Right renal cortex interstitium (tissue), 3 donors: ENCODE data around the gene MIS18A. TPM values are rescaled to one million over a fixed set of nuclear protein-coding genes. Genes with fewer than 3 reads are reported as not detected.

Experiments used
- polyA plus RNA-seq, 3 donors: library from polyadenylated mRNA; unstranded; fragments of 120-200 nt; gene quantifications; one replicate each; pipeline ENCODE4 v1.2.1, GENCODE V29; 2013; ENCODE audit not compliant: insufficient read length in 3 of 3

The MIS18A gene
- polyA plus RNA-seq, 3 donors, result 23.4 to 25.3 (median 24.1) TPM

Other genes starting within 250 kb of the MIS18A start
- gene MRAP, start 19.8 kb upstream of the MIS18A start, polyA plus RNA-seq, result not detected
- gene URB1, start 114.0 kb upstream of the MIS18A start, polyA plus RNA-seq, result 10 to 100 TPM in 2 of 3 donors, 1 to 10 TPM in 1; 10.0 to 10.7 (median 10.7) TPM
- 1 to 10 TPM; 2.4 to 3.1 (median 2.5) TPM for gene EVA1C, start 133.7 kb upstream of the MIS18A start, polyA plus RNA-seq